Sigmoid colon (tissue), 7 donors: ENCODE results near the gene SLAMF7. TPM values are rescaled to one million over a fixed set of nuclear protein-coding genes. Genes with fewer than 3 reads are reported as not detected.

Source experiments
- DNase-seq: peaks from one replicate; pipeline ENCODE4 v3.0.0-alpha.2; 2019
- H3K27ac ChIP-seq, 4 donors: fragments of 200-600 bp; sonication (generic); one replicate each; pipeline ENCODE4 v1.5.1; 2016 to 2019; ENCODE audit warnings: mild to moderate bottlenecking in 1 of 4
- H3K27me3 ChIP-seq, 3 donors: fragments of 200-600 bp; sonication (generic); one replicate each; pipeline ENCODE4 v1.5.1; 2019; ENCODE audit warnings: mild to moderate bottlenecking in 1 of 3
- H3K36me3 ChIP-seq, 4 donors: fragments of 200-600 bp; sonication (generic); one replicate each; pipeline ENCODE4 v1.5.1; 2016 to 2019
- H3K4me1 ChIP-seq, 4 donors: fragments of 200-600 bp; sonication (generic); one replicate each; pipeline ENCODE4 v1.5.1; 2017 to 2019
- H3K4me3 ChIP-seq, 4 donors: fragments of 200-600 bp; sonication (generic); one replicate each; pipeline ENCODE4 v1.5.1; 2017 to 2019; ENCODE audit warnings: mild to moderate bottlenecking in 2 of 4, moderate library complexity in 1 of 4
- H3K9me3 ChIP-seq, 4 donors: fragments of 200-600 bp in 3 of 4; sonication (generic) in 3 of 4; one replicate each; pipeline versions ENCODE4 v1.5.1 to v1.6.1; 2013 to 2019
- CTCF ChIP-seq, 4 experiments: fragments of 450-650 bp in 3 of 4; fragments of 200-600 bp in 1 of 4; IDR thresholded peaks; one replicate each; pipeline ENCODE4 v1.5.1; 2016 to 2019; ENCODE audit warnings: antibody characterized with exemption in 4 of 4, mild to moderate bottlenecking in 3 of 4, moderate library complexity in 2 of 4
- EP300 ChIP-seq, 4 donors: sonication (generic); formaldehyde crosslinking; IDR thresholded peaks; one replicate each; pipeline ENCODE4 v1.6.1; 2017; ENCODE audit warnings: antibody characterized with exemption in 4 of 4
- POLR2A ChIP-seq, 2 donors: fragments of 450-650 bp; IDR thresholded peaks; one replicate each; pipeline ENCODE4 v1.6.1; 2016; ENCODE audit warnings: antibody characterized with exemption in 2 of 2, mild to moderate bottlenecking in 2 of 2, moderate library complexity in 2 of 2
- POLR2AphosphoS5 ChIP-seq, 4 donors: sonication (generic); formaldehyde crosslinking; IDR thresholded peaks; one replicate each; pipeline ENCODE4 v1.6.1; 2017; ENCODE audit warnings: antibody characterized with exemption in 4 of 4
- WGBS, 2 donors: extraction: QIAGEN DNeasy Blood & Tissue Kit; methylation state at CpG; one replicate each; pipeline ENCODE4 v1.1.7; 2013; 5-methylcytosine and 5-hydroxymethylcytosine counted together
- intact Hi-C: fragments of 100-400 bp; cut with DNase I; formaldehyde crosslinking; loops from one replicate; pipeline ENCODE4 v1.15.1; 2023
- polyA plus RNA-seq, 3 donors: library from polyadenylated mRNA; stranded (reverse); fragments of 200-250 nt; gene quantifications; one replicate each; pipeline ENCODE4 v1.2.3, GENCODE V29; 2013
- total RNA-seq, 4 donors: library from RNA; depleted of rRNA; stranded (reverse); fragments of >200 nt; gene quantifications; one replicate each; pipeline ENCODE4 v1.1.0, GENCODE V29; 2016
- donor health status: healthy with polysubstance abuse.
- donor health status: Bipolar disorder and iron deficiency.
- donor health status: healthy.

SLAMF7 gene
- total and polyA plus RNA-seq, 7 donors: 0.16 to 31.0 (median 2.2) TPM; not detected in 1

GRCh38 chr1:160748181-160748877 is 9.3 kb downstream of the SLAMF7 start:
- Histone ChIP-seq H3K27me3 (no peaks in the 10 kb centered on the region), H3K36me3 (no peaks in the 10 kb centered on the region), H3K4me1 (no peaks in the 10 kb centered on the region), H3K27ac (no peak overlapping the region), H3K9me3 (no peaks in the 10 kb centered on the region), H3K4me3 (no peak overlapping the region)
- intact Hi-C loops: no loop called here
- 85 to 87% methylated on average over 10 of the region's 10 CpGs for WGBS, 2 donors
- DNase-seq: no peak
- TF ChIP-seq CTCF (IDR thresholded peaks at IDR 0.05): no peak
- TF ChIP-seq EP300 (IDR thresholded peaks at IDR 0.05): no peak
- no peak for TF ChIP-seq POLR2AphosphoS5 (IDR thresholded peaks at IDR 0.05)
- no peak for TF ChIP-seq POLR2A (IDR thresholded peaks at IDR 0.05)

GRCh38 chr1:160748878-160749269 is 9.8 kb downstream of the SLAMF7 start:
- TF ChIP-seq CTCF (IDR thresholded peaks at IDR 0.05) (no peak), POLR2AphosphoS5 (IDR thresholded peaks at IDR 0.05) (no peak), EP300 (IDR thresholded peaks at IDR 0.05) (no peak), POLR2A (IDR thresholded peaks at IDR 0.05) (no peak)
- H3K4me3 ChIP-seq: no peak overlapping the region
- DNase-seq: no peak
- H3K27me3 ChIP-seq: no peaks in the 10 kb centered on the region
- WGBS, 2 donors: 98 to 100% methylated on average over 1 of the region's 1 CpG
- H3K36me3 ChIP-seq: no peaks in the 10 kb centered on the region
- intact Hi-C loops: no loop called here
- H3K9me3 ChIP-seq: no peaks in the 10 kb centered on the region
- no peak overlapping the region for H3K27ac ChIP-seq
- no peaks in the 10 kb centered on the region for H3K4me1 ChIP-seq

- Histone ChIP-seq H3K4me1 (no peaks in the 10 kb centered on the region), H3K9me3 (no peaks in the 10 kb centered on the region), H3K36me3 (no peaks in the 10 kb centered on the region), H3K27ac (no peak overlapping the region), H3K27me3 (no peaks in the 10 kb centered on the region), H3K4me3 (no peak overlapping the region)
- no peak for DNase-seq
- WGBS, 2 donors: 87 to 93% methylated on average over 2 of the region's 2 CpGs
- intact Hi-C loops: no loop called here
- TF ChIP-seq EP300 (IDR thresholded peaks at IDR 0.05) (no peak), CTCF (IDR thresholded peaks at IDR 0.05) (no peak), POLR2A (IDR thresholded peaks at IDR 0.05) (no peak), POLR2AphosphoS5 (IDR thresholded peaks at IDR 0.05) (no peak)
These were observed 11.6 kb downstream of the SLAMF7 start for GRCh38 chr1:160750608-160751007.

- Histone ChIP-seq H3K9me3 (no peaks in the 10 kb centered on the region), H3K27me3 (no peaks in the 10 kb centered on the region), H3K27ac (no peak overlapping the region), H3K4me3 (no peak overlapping the region), H3K4me1 (no peaks in the 10 kb centered on the region), H3K36me3 (no peaks in the 10 kb centered on the region)
- WGBS, 2 donors: 83 to 89% methylated on average over 3 of the region's 3 CpGs
- no peak for TF ChIP-seq POLR2A (IDR thresholded peaks at IDR 0.05)
- no peak for TF ChIP-seq POLR2AphosphoS5 (IDR thresholded peaks at IDR 0.05)
- TF ChIP-seq CTCF (IDR thresholded peaks at IDR 0.05): no peak
- no peak for TF ChIP-seq EP300 (IDR thresholded peaks at IDR 0.05)
- intact Hi-C loops: no loop called here
- DNase-seq: no peak
These were observed 13.4 kb downstream of the SLAMF7 start for GRCh38 chr1:160752406-160752805.

GRCh38 chr1:160752924-160753323 is 13.9 kb downstream of the SLAMF7 start:
- no peak for TF ChIP-seq POLR2A (IDR thresholded peaks at IDR 0.05)
- TF ChIP-seq EP300 (IDR thresholded peaks at IDR 0.05): no peak
- no peak for TF ChIP-seq POLR2AphosphoS5 (IDR thresholded peaks at IDR 0.05)
- no peak for TF ChIP-seq CTCF (IDR thresholded peaks at IDR 0.05)
- Histone ChIP-seq H3K36me3 (no peaks in the 10 kb centered on the region), H3K27ac (no peak overlapping the region), H3K4me1 (no peaks in the 10 kb centered on the region), H3K27me3 (no peaks in the 10 kb centered on the region), H3K9me3 (no peaks in the 10 kb centered on the region), H3K4me3 (no peak overlapping the region)
- intact Hi-C loops: no loop called here
- 64 to 73% methylated on average over 5 of the region's 5 CpGs for WGBS, 2 donors
- no peak for DNase-seq
